NCI-H2196 treated with DMSO at 0.1 percent for 48 hours (cell line): Measurements from ENCODE around the gene IL1A.
"Not testable (repeated sequence)": the region's sequence is repeated elsewhere in the genome, so short reads cannot be mapped to it uniquely, and the experiment has no call there.

Source experiments
- DNase-seq: peaks from one replicate; lab custom pipeline; 2025; ENCODE audit not compliant: unreplicated experiment; lab: John Stamatoyannopoulos, UW

The IL1A gene

DNA sequence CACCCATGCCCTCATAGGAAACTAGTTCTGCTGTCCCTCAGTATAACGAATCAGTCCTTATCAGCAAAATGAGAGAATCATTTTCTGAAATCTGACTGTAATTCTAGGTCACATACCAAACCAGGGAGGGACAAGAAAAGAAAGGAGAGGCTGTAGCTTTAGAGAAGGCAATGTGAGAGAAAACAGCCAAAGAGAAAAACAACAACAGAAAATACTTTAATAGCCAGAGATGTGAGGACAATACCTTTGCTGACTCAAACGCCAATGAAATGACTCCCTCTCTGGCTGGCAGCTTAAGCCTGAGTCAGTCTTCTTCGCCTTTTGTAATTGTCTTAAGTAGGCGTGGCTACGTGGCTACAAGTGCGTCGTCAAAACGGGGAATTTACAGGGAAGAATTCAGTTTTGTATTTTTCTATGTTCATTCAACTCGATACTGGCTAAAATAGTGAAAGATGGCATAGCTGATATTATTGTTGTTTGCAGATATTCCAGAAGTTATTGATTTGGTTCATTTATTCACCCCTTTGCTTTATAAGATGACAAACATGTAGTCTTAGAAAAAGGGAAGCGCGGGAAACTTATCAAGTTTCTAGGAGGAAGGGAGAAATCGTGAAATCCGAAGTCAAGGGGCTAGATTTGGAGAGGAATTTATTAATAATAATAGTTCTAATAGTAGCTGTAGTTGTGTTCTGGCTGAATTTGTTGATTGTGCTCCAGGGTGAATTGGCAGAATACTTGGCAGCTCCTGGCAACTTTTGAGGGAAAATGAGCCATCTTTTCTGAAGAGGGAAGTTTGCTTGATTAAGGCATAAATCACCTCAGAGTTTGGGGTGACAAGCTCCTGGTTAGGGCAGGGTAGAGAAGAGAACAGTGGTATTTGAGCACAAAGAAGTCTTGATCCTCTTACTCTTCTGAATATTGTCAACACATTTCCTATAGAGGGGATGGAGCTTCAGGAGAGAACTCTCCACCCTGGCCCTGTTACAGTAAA, at the start of gene IL1A:
TSS of gene IL1A (minus strand) at position 295 of the 991 bp plus-strand sequence. CDS start 723 bp downstream, outside the sequence.
- no peak for DNase-seq

GRCh38 chr2:112833976-112834375, 49.7 kb upstream of the IL1A start:
- DNase-seq = no peak

- DNase-seq = not testable (repeated sequence)
These were observed 49.3 kb upstream of the IL1A start for GRCh38 chr2:112833639-112833931.

GRCh38 chr2:112832841-112833638, 48.7 kb upstream of the IL1A start:
- DNase-seq = no peak

GRCh38 chr2:112831946-112832840, 47.9 kb upstream of the IL1A start:
- no peak for DNase-seq

DNA sequence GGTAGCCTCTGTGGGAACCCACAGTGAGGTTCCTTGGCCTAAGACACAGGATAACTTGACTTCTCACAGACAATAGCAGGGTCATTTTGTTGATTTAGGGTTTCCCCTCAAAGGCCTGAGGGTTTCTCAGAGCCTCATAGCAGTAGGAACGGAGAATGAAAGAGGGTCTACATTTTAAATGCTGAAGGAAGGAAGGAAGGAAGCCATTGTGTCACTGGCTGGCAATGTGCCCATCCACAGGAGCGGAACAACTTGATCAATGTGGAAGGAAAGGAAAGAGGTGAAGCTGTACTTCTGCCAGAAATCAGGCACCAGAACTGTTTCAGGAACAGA, 47.2 kb upstream of the IL1A start:
- no peak for DNase-seq

DNA sequence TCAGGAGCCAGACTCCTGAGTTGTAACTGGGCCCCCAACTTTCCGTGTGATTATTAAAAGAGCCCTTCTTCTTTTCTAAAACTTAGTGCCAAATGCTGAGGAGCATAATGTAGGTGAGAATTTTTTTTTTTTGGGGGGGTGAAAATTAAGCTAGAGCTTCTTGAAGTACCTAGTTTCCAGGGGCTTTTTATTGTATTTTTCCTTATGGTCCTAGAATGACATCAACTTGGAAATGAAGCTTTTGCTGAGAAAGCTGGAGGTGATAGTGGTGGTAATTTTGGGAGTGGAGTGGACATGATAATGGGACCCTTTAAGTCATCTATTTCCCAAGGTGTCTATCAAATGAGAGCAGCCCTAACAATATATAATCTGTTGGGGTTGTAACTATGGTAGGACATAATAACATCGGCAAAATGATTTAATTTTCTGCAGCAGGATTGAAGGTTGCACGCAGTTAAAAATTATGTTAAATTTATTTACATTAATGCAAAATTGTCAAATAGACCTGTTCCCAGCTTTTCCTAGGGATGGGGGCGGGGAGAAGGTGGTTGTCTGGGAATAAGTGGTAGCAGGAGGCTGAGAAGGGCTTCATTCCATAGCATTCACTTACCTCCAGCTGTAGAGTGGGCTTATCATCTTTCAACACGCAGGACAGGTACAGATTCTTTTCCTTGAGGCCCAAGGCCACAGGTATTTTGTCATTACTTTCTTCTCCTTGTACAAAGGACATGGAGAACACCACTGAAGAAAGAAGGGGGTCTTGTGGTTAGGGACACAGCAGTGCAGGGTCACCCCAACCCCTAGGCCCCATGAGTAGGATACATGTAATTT, 46.6 kb upstream of the IL1A start:
- DNase-seq = no peak

- DNase-seq = no peak
These were observed 45.8 kb upstream of the IL1A start for GRCh38 chr2:112829961-112830681.

DNA sequence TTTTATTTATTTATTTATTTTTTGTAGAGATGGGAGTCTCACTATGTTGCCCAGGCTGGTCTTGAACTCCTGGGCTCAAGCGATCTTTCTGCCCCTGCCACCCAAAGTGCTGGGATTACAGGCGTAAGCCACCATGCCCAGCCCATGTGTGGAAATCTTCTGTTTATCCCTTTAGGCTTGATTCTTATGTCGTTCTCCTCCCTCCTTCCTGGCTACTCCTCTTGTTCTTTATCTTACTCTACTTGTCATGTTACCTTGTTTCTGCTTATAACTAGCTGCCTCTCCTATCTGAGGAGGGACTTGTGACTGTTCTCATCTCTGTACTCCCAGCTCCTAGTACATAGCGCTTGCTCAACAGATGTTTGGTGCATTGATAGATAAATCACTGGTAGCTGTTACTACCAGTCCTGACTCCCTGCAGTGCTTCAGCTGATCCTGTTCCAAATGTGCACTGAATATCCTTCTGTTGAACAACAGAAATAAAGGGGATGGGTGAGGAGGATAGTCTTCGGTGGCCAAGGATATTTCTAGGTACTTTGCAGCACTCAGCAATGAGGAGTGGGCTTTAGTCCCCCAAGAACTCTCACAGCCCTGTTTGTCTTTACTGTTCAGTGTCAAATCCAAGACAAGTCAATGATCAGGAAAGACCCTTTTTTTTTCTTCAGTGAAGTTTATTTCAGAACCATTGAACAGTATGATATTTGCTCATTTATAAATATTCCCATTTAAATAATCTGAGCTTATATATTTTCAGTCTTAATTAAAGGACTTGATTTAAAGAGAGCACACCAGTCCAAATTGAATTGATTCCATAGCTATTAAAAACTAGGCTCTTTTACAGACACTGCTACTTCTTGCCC, 45.0 kb upstream of the IL1A start:
- no peak for DNase-seq

- no peak for DNase-seq
These were observed 44.0 kb upstream of the IL1A start for GRCh38 chr2:112828251-112828691.

DNA sequence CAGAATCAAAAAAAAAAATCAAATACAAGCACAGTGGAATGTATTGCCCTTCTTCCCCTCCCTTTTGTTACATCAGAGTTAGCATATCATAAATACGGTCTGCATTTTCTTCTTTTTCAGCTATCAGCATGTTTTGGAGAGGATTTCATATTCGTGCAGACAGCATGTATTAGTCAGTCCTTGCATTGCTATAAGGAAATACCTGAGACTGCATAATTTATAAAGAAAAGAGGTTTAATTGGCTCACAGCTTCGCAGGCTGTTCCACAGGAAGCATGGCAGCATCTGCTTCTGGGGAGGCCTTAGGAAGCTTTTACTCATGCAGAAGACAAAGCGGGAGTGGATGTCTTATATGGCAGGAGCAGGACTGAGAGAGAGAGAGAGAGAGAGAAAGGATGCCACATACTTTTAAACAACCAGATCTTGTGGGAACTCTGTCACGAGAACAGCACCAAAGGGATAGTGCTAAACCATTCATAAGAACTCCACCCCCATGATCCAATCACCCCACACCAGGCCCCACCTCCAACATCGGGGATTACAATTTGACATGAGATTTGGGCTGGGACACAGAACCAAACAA, 43.4 kb upstream of the IL1A start:
- DNase-seq = no peak

GRCh38 chr2:112827009-112827408, 42.7 kb upstream of the IL1A start:
- DNase-seq = no peak

DNA sequence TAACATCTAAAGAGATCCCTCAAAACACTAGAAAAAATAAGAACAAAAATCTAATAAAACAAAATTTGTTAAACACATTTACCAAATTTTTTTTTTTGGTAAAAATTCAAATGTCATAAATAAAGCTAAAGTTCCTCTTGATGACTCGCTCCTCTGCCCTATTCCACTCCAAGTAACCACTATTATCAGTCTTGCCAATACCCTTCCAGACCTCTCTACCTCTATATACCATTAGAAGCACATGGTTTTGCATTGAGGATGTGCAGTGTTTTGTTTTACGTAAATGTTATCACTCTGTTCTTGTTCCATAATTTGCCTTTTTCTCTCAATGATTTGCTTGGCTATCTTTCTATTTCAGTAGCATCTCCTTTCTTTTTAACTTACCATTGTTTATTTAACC, 41.4 kb upstream of the IL1A start:
- DNase-seq = no peak

GRCh38 chr2:112824694-112825085, 40.4 kb upstream of the IL1A start:
- no peak for DNase-seq

GRCh38 chr2:112821682-112822081, 37.4 kb upstream of the IL1A start:
- no peak for DNase-seq

GRCh38 chr2:112821142-112821541, 36.8 kb upstream of the IL1A start:
- DNase-seq = no peak

- DNase-seq = no peak
These were observed 36.0 kb upstream of the IL1A start for GRCh38 chr2:112820343-112820742.

- no peak for DNase-seq
These were observed 34.8 kb upstream of the IL1A start for GRCh38 chr2:112819081-112819480.
